Fibroblast of villous mesenchyme (primary cell): ENCODE results near the gene SPATA45. TPM values are rescaled to one million over a fixed set of nuclear protein-coding genes. Genes with fewer than 3 reads are reported as not detected.

Experiments used
- DNase-seq: peaks from one replicate; pipeline ENCODE4 v3.0.0-alpha.2; 2010; ENCODE audit warnings: low read depth
- H3K4me3 ChIP-seq: 2 replicates; pipeline ENCODE4 v1.5.1; 2011; ENCODE audit warnings: low read depth, mild to moderate bottlenecking, low read length
- CTCF ChIP-seq: IDR thresholded peaks from 2 replicates; pipeline ENCODE4 v1.5.1; 2012; ENCODE audit warnings: low read depth, mild to moderate bottlenecking, low read length; ENCODE audit not compliant: insufficient read depth
- total RNA-seq: library from RNA; depleted of rRNA; stranded (reverse); fragments of >200 nt; gene quantifications from 2 replicates; pipeline ENCODE4 v1.2.3, GENCODE V29; 2012

The SPATA45 gene
- total RNA-seq, 1 donor = 0.43 TPM

- DNase-seq = no peak
- H3K4me3 ChIP-seq = no peak overlapping the region
- TF ChIP-seq CTCF = no peak
Observed at GRCh38 chr1:212794561-212795014, 52.9 kb downstream of the SPATA45 start.

- H3K4me3 ChIP-seq = peak overlapping the region; percentile 99
- no peak for TF ChIP-seq CTCF
- DNase-seq = no peak
Observed at GRCh38 chr1:212792396-212792908, 55.0 kb downstream of the SPATA45 start.

GRCh38 chr1:212791676-212792395, 55.6 kb downstream of the SPATA45 start, which contains the start of the genes NSL1 and TATDN3:
NSL1 (minus strand) TSS chr1:212791777; CDS start chr1:212791763, 14 bp downstream.
TATDN3 (plus strand) TSS chr1:212791894; CDS start chr1:212791922, 28 bp downstream.
- no peak for TF ChIP-seq CTCF
- peak; percentile 93 for DNase-seq
- H3K4me3 ChIP-seq = peak within 1 kb of the TSS; percentile 99

- no peak for TF ChIP-seq CTCF
- DNase-seq = peak; percentile 83
- H3K4me3 ChIP-seq = peak overlapping the region; percentile 99
Observed at GRCh38 chr1:212791261-212791675, 56.2 kb downstream of the SPATA45 start.

- no peak for TF ChIP-seq CTCF
- DNase-seq = no peak
- H3K4me3 ChIP-seq = no peak overlapping the region
Observed at GRCh38 chr1:212785871-212786270, 61.6 kb downstream of the SPATA45 start.

GRCh38 chr1:212783976-212784375, 63.5 kb downstream of the SPATA45 start:
- DNase-seq = no peak
- no peak for TF ChIP-seq CTCF
- H3K4me3 ChIP-seq = no peak overlapping the region
